ENCODE data around the gene DLG2.

DLG2 gene

DNA sequence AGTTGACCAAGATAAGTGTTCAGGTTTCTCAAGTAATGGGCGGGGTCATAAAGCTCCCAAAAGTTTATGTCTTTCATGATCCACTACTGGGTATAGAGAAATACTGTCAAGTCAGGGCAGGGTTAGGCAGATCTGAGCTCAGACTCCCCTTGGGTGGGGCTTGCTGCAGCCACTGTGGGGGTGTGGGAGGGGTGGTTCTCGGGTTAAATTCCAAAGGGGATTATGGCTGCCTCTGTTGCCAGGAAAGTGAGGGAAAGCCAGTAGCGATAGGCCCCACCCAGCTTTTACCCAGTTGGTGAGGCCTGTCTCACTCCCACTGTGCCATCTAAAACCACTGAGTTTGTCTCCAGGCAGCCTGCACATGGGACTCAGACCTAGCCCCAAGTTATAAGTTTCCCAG, 37.8 kb downstream of the DLG2 start:
- no peak for DNase-seq (ENCODE audit: low read depth)
- H3K4me3 ChIP-seq (ENCODE audit: low read depth, low read length), result no peak overlapping the region

DNA sequence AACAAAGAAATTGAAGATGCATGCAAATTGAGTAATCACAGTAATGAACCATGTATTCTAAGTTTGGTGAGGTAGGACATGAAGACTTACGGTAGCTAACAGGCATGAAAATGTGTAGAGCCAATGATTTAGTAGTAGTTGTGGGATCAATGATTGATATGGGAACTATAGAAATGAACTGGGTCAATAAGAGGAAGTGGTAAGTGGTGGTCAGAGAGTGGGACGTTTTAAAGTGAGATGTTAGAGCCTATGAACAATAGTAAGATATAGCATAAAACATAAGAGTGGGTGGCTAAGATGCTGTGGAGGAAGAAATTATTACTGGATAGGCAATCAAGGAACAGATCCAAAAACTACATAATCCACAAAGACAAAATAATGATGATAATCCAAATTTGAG, 45.0 kb downstream of the DLG2 start:
- H3K4me3 ChIP-seq (ENCODE audit: low read depth, low read length), result no peak overlapping the region
- no peak for DNase-seq (ENCODE audit: low read depth)

DNA sequence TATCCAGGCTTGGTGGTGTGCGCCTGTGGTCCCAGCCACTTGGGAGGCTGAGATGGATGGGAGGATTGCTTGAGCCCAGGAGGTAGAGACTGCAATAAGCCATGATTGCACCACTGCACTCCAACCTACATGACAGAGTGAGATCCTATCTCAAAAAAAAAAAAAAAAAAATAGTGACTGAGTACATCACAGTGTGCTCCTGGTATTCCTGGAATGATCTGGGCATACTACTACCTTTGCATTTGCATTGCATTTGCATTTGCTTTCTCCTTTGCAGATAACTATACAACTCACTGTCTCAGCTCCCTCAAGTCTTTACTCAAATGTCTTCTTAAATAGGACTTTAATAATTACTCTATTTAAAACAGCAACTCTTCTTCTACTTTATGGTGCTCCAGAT, 51.8 kb downstream of the DLG2 start:
- DNase-seq (ENCODE audit: low read depth), result no peak
- H3K4me3 ChIP-seq (ENCODE audit: low read depth, low read length), result no peak overlapping the region

DNA sequence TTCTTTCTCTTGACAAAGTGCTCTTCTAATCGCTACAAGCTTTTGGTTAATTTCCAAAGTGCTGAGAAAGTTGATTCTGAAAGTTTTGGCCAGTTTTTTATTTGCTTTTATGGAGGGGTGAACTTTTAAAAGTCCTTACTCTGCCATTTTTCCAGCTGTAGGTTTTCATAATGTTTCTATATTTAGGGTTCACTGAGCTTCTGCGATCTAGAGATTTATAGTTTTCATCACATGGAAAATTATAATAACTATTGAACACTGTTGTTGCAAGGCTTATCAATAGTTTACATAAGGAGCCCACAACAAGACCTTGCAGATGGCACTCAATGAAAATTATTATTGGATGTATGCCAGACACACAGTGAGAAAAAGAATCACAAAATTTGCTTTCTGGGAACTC, 55.1 kb downstream of the DLG2 start:
- DNase-seq (ENCODE audit: low read depth), result no peak
- H3K4me3 ChIP-seq (ENCODE audit: low read depth, low read length), result no peak overlapping the region

DNA sequence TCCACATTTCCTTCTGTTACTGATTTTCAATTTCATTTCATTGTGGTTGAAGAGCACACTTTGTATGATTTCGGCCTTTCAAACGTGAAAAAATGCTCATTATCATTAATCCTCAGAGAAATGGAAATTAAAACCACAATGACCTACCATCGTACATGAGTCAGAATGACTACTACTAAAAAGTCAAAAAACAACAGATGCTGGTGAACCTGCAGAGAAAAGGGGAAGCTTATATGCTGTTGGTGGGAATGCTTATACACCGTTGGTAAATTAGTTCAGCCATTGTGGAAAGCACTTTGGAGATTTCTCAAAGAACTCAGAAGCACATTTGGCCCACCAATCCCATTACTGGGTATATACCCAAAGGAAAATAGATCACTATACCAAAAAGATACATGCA, 57.6 kb downstream of the DLG2 start:
- DNase-seq (ENCODE audit: low read depth), result no peak
- no peak overlapping the region for H3K4me3 ChIP-seq (ENCODE audit: low read depth, low read length)

DNA sequence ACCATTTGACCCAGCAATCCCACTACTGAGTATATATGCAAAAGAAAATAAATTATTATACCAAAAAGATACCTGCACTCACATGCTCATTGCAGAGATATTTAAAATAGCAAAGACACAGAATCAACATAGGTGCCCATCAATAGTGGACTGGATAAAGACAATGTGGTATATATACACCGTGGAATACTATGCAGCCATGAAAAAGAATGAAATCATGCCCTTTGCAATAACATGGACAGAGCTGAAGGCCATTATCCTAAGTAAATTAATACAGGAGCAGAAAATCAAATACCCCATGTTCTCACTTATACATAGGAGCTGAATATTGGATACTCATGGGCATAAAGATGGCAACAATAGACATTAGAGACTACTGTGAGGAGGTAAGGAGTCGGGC, 68.7 kb downstream of the DLG2 start:
- DNase-seq (ENCODE audit: low read depth), result no peak
- no peak overlapping the region for H3K4me3 ChIP-seq (ENCODE audit: low read depth, low read length)

DNA sequence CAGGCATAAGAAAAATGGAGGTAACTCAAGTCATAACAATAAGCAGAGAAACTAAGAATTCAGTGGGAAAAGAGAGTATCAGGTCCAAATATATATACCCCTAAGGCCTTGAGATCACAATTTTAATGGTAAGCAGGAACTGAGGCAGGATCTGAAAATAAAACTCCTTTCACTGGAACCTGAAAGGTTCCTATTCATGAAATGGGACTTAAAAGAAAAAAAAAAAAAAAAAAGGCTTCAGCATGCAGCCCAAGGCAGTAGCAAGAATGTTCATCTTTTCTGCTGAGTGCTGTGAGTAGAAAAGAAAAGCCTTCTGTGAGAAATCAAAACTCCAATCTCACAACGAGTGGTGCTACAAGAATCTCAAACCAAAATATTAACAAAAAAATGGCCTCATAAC, 75.3 kb downstream of the DLG2 start:
- no peak for DNase-seq (ENCODE audit: low read depth)
- no peak overlapping the region for H3K4me3 ChIP-seq (ENCODE audit: low read depth, low read length)

DNA sequence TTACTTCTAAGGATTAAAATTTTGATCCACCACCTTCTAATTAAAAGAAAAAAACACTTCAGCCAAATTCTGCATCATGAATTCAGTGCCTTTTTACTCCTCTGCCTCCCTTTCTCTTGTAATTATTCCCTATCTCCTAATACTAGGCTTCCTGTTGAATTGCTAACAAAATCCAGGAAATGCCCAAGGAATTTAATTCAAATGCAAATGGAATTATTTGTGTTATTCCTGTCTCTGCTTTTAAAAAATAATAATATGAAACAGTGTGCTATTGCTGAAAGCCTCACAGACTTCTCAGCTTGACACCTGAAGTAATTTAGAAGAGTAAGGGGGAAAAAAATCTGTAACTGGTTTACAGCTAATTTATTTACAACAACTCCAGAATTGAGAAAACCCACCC, 85.5 kb downstream of the DLG2 start:
- no peak overlapping the region for H3K4me3 ChIP-seq (ENCODE audit: low read depth, low read length)
- no peak for DNase-seq (ENCODE audit: low read depth)

DNA sequence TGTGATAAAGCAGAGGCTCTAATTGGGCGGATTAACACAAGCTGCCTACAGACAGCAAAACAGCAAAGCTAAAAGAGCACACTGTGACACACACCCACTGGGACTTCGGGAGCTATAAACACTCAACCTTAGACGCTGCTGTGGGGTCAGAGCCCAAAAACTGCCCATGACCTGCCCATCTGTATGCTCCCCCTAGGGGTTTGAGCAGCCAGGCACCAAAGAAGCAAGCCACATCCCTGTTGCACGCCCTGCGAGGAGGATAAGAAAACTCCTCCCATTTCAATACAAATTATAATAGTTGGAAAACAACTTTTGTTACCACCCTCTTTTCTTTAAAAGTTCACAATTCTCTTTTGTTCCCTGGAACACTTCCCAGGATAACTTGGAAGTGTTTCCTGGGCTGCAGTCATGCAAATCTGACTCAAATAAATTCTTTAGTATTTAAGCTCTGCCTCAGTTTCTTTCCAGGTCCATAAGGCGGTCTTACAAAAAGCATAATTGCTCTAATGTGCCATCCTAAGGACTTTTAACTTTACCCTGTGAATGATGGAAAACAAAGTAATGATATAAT, 86.4 kb downstream of the DLG2 start:
- no peak overlapping the region for H3K4me3 ChIP-seq (ENCODE audit: low read depth, low read length)
- no peak for DNase-seq (ENCODE audit: low read depth)

DNA sequence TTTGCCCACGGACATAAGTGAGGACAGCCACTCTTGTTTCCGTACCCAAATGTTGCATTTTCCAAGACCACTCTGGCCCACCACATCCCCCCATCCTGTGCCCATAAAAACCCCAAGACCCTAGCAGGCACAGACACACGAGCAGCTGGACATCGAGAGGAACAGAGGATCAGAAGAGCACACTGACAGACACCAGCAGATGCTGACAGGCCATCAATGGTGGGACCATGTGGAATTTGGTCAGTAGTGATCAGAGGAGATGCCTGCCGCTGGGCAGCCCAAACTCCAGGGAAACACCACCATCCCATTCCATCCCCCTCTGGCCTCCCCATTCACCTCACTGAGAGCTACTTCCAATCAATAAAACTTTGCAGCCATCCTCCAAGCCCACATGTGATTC, 87.0 kb downstream of the DLG2 start:
- no peak for DNase-seq (ENCODE audit: low read depth)
- no peak overlapping the region for H3K4me3 ChIP-seq (ENCODE audit: low read depth, low read length)

DNA sequence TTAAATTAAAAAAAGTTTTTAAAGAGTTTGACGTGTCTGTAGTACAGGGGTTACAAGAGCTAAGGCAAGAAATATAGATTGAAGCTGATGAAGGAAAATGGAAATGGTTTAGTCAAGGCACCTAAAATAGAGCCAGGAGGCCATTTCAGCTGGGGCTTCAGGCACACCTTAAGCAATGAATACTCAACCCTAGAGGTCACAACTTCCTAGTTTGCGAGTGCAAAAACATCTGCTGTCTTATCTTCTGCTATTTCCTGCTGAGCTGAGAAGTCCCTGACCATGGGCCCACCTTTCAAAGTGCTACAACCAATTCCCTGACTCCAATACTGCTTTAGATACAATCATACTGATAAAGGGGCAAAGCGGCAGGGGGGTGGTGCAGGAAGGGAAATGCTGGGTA, 87.4 kb downstream of the DLG2 start:
- DNase-seq (ENCODE audit: low read depth), result no peak
- no peak overlapping the region for H3K4me3 ChIP-seq (ENCODE audit: low read depth, low read length)

DNA sequence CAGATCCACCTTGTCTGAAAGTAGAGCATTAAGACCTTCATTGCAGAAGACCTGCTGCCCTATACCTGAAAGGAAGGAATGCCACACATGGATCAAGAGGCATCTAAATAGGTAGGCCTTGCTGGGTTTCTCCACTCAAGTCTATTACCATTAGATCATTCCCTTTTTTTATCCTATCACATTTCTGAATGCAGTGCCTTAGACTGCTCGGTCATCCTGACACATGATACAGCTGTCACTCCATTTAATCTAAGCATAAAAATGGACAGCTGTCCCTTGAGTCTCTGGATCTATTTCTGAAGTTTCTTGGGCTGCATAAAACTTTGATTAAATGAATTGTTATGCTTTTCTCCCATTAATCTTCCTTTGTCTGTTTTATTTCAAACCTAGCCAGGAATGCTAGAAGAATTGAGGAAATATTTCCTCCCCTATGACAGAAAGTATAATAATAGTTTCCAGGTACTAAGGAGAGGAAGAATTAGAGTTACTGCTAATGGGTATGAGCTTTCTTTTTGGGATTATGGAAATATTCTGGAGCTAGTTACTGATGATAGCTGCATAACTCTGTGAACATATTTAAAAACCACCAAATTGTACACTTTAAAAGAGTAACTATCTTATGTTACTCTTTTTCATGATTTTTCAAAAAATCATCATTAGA, 88.0 kb downstream of the DLG2 start:
- no peak overlapping the region for H3K4me3 ChIP-seq (ENCODE audit: low read depth, low read length)
- DNase-seq (ENCODE audit: low read depth), result no peak

DNA sequence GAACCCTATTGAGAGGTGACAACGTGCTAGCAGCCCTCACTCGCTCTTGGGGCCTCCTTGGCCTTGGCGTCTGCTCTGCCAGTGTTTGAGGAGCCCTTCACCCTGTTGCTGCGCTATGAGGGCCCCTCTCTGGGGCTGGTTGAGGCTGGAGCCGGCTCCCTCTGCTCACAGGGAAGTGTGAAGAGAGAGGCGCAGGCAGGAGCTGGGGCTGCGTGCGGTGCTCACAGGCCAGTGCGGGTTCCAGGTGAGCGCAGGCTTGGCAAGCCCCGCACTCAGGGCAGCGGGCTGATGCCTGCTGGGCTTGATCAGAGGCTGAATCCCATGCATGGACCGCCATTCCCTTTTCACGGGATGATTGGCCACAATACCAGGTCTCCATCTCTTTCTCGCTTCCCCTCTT, 90.7 kb downstream of the DLG2 start:
- no peak for DNase-seq (ENCODE audit: low read depth)
- no peak overlapping the region for H3K4me3 ChIP-seq (ENCODE audit: low read depth, low read length)

DNA sequence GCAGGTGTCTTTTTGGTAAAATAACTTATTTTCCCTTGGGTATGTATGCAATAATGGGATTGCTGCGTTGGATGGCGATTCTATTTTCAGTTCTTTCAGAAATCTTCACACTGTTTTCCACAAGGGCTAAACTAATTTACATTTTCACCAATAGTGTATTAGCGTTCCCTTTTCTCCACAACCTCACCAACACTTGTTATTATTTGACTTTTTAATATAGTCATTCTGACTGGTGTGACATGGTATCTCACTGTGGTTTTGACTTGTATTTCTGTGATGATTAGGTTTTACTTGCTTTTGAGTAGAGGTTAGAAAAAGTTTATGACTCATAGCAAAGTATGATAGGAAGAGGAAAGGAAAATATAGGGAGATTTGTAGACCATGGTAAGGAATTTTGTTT, 92.3 kb downstream of the DLG2 start:
- DNase-seq (ENCODE audit: low read depth), result no peak

DNA sequence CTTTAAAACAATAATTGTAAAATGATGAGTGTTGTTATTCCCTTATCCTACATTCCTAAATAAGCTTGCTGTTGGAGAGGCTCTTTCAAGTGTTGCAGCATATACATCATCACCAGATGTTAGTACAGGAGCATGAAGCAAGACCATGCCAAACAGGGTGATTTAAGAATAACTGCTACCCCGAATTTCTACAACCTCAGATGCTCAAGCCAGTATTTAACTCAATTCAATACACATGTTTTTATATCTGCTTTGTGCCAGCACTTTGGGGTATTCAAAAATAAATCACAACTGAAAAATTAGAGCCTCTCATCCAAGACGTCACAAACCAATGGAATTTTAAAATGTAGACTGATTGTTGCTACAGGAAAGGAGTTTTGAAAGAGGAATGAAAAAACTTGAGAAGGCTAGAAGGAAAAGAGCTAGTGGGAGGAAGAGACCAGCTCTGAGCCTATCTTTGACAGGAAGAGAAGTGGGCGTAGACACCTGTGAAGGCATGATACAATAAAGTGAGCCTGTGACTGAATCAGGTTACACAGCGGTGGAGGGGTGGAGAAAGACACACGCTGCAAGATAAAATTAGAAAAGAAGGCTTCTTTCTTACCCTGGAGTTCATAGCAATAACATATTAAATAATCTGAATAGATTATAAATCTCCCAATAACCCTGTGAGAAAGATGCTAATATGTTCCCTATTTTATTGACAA, 95.8 kb downstream of the DLG2 start:
- H3K4me3 ChIP-seq (ENCODE audit: low read depth, low read length), result no peak overlapping the region
- DNase-seq (ENCODE audit: low read depth), result no peak

More for the DNA sequence above, 92.3 kb downstream of the DLG2 start:
- no peak overlapping the region for H3K4me3 ChIP-seq (ENCODE audit: low read depth, low read length)

DNA sequence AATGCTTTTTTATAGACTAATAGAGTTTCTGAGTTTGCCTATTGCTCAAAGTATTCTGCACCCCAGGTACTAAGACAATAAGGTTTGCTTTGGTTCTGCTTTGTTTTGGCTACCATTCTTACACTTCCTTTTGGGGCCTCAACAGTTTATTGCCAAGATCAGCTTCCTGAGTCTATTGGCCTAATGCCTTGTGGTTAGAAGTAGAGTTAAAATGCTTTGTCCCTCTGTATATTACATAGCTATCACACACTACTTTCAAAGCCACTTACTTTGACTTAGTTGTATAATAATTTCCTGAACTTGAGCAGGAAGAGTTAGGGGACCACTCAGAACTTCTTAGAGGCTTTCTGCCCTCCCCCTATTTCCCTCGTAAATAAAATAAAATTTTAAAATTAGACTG, 96.5 kb downstream of the DLG2 start:
- no peak overlapping the region for H3K4me3 ChIP-seq (ENCODE audit: low read depth, low read length)
- no peak for DNase-seq (ENCODE audit: low read depth)

DNA sequence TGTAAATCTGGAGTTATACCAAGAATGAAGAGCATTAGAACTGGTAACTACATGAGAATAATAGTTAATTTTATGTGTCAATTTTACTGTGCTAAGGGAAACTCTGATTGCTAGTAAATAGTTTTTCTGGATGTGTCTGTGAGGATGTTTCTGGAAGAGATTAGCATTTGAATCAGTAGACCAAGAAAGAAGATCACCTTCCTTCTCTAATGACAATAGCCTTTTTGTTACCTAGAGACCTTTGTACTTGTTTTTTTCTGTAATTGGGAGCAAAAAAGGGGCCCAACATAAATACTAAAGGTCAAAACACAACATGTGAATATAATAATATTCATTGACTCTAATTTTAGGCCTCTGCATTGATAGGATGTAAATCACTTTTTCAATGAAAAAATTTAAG, 100.6 kb downstream of the DLG2 start:
- no peak overlapping the region for H3K4me3 ChIP-seq (ENCODE audit: low read depth, low read length)
- DNase-seq (ENCODE audit: low read depth), result no peak

DNA sequence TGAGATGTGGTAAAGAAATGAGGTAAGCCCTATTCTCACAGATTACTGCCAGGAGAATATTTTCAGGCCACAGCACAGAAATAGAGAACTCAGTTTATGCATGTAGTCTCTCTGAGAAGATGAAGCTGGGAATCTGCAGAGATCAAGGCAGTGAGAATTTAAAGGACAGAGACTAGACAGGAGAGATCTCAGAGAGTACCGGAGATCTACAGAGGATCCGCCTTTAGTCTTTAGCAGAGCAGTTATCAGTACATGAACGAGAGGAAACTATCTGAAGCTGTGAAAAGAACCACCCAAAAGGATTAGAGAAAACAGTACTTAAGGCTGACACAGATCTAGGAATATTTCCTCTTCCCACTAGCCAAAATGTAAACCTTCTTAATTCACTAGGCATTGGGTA, 101.5 kb downstream of the DLG2 start:
- H3K4me3 ChIP-seq (ENCODE audit: low read depth, low read length), result no peak overlapping the region
- no peak for DNase-seq (ENCODE audit: low read depth)

DNA sequence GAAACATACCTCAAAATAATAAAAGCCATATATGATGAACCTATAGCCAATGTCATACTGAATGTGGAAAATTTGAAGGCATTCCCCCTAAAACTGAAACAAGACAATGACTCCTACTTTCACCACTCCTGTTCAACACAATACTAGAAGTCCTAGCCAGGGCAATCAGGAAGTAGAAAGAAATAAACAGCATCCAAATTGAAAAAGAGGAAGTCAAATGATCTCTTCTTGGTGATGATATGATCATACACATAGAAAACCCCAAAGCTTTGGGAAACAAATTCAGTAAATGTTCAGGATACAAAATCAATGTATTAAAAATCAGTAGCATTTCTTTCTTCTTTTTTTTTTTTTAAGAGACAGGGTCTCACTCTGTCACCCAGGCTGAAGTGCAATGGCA, 109.9 kb downstream of the DLG2 start:
- no peak overlapping the region for H3K4me3 ChIP-seq (ENCODE audit: low read depth, low read length)
- DNase-seq (ENCODE audit: low read depth), result no peak

DNA sequence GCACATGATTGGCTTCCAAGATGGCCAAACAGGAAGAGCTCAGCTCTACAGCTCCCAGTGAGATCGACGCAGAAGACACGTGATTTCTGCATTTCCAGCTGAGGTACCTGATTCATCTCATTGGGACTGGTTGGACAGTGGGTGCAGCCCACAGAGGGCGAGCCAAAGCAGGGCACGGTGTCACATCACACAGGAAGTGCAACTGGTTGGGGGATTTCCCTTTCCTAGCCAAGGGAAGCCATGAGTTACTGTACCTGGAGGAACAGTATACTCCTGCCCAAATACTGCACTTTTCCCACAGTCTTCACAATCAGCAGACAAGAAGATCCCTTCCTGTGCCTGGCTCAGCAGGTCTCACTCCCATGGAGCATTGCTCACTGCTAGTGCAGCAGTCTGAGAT, 131.2 kb downstream of the DLG2 start:
- H3K4me3 ChIP-seq (ENCODE audit: low read depth, low read length), result no peak overlapping the region
- no peak for DNase-seq (ENCODE audit: low read depth)

DNA sequence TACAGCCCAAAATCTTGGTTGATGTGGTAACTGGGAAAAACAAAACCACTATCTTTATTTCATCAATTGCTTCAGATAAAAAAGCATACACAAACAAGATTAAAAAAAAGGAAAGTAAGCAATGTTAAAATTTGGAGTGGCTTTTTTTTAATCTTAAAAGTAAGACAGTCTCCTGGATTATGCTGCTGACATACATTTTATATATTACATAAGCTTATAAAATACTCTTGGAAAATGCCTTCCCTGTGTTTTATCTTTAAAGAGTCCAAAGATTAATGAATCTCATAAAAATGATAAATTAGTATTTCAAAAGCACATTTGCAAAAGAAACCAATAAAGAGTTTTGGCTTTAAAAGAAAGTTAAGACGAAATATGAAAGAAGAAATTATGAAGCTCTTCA, 132.7 kb downstream of the DLG2 start:
- no peak for DNase-seq (ENCODE audit: low read depth)
- no peak overlapping the region for H3K4me3 ChIP-seq (ENCODE audit: low read depth, low read length)
